NCI-H1092 (cell line): ENCODE results near the gene TRIM31.

Experiments used
- DNase-seq: peaks from one replicate; lab custom pipeline; 2025; lab: John Stamatoyannopoulos, UW

Gene TRIM31

GRCh38 chr6:30113841-30114240, 951 bp upstream of the TRIM31 start:
- DNase-seq: no peak

GRCh38 chr6:30112402-30112994, 392 bp downstream of the TRIM31 start:
- DNase-seq: no peak

GRCh38 chr6:30111266-30111856, 1.5 kb downstream of the TRIM31 start:
- no peak for DNase-seq

GRCh38 chr6:30104661-30105060, 8.2 kb downstream of the TRIM31 start:
- DNase-seq: no peak

- DNase-seq: no peak
Observed at GRCh38 chr6:30103872-30104179, 9.1 kb downstream of the TRIM31 start.

GRCh38 chr6:30102970-30103871, 9.7 kb downstream of the TRIM31 start:
- DNase-seq: peak; percentile 51

- DNase-seq: no peak
Observed at GRCh38 chr6:30102414-30102969, 10.4 kb downstream of the TRIM31 start.

- DNase-seq: peak; percentile 13
Observed at GRCh38 chr6:30101444-30102413, 11.2 kb downstream of the TRIM31 start.

GRCh38 chr6:30100585-30101443, 12.1 kb downstream of the TRIM31 start:
- no peak for DNase-seq

GRCh38 chr6:30100154-30100553, 12.7 kb downstream of the TRIM31 start:
- DNase-seq: no peak

- DNase-seq: no peak
Observed at GRCh38 chr6:30097902-30098768, 14.8 kb downstream of the TRIM31 start.

GRCh38 chr6:30096829-30097228, 16.1 kb downstream of the TRIM31 start:
- DNase-seq: no peak

- DNase-seq: no peak
Observed at GRCh38 chr6:30093951-30094661, 18.8 kb downstream of the TRIM31 start.

- DNase-seq: no peak
Observed at GRCh38 chr6:30092852-30093543, 19.9 kb downstream of the TRIM31 start.

GRCh38 chr6:30091577-30092381, 21.1 kb downstream of the TRIM31 start:
- DNase-seq: no peak

GRCh38 chr6:30087876-30088275, 25.0 kb downstream of the TRIM31 start:
- DNase-seq: no peak

GRCh38 chr6:30077218-30077617, 35.7 kb downstream of the TRIM31 start:
- no peak for DNase-seq
